ENCODE results near the gene APBB1IP. TPM values are rescaled to one million over a fixed set of nuclear protein-coding genes. Genes with fewer than 3 reads are reported as not detected.

The APBB1IP gene
- total RNA-seq, 1 experiment from 2014 or later, result 0.22 TPM

DNA sequence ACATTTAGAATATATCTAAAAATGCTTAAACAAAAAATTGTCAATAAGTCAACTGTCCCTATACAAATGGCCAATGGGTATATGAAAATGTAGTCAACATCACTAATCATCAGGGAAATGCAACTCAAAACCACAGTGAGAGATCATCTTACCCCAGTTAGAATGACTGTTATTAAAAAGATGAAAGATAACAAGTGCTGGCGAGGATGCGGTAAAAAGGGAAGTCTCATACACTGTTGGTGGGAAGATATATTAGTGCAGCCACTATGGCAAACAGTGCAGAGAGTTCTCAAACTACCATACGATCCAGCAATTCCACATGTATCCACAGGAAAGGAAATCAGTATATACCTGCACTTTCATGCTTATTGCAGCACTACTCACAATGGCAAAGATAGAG is 48.6 kb upstream of the APBB1IP start:
- ATAC-seq (no peak), DNase-seq (ENCODE audit: low spot score) (no peak)
- POLR2A ChIA-PET, result no interaction called here
- TF ChIP-seq ZNF263 (CRISPR knock-in tag; IDR thresholded peaks at IDR 0.05; ENCODE audit: low read depth), result no peak
- TF ChIP-seq ZNF219 (CRISPR knock-in tag; IDR thresholded peaks at IDR 0.05; ENCODE audit: borderline replicate concordance), result no peak
- no peak for TF ChIP-seq ATF1 (CRISPR knock-in tag; IDR thresholded peaks at IDR 0.05)
- TF ChIP-seq, protein P1, sequence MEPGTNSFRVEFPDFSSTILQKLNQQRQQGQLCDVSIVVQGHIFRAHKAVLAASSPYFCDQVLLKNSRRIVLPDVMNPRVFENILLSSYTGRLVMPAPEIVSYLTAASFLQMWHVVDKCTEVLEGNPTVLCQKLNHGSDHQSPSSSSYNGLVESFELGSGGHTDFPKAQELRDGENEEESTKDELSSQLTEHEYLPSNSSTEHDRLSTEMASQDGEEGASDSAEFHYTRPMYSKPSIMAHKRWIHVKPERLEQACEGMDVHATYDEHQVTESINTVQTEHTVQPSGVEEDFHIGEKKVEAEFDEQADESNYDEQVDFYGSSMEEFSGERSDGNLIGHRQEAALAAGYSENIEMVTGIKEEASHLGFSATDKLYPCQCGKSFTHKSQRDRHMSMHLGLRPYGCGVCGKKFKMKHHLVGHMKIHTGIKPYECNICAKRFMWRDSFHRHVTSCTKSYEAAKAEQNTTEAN (CRISPR knock-in tag; IDR thresholded peaks at IDR 0.05), result no peak
- TF ChIP-seq, protein P2, sequence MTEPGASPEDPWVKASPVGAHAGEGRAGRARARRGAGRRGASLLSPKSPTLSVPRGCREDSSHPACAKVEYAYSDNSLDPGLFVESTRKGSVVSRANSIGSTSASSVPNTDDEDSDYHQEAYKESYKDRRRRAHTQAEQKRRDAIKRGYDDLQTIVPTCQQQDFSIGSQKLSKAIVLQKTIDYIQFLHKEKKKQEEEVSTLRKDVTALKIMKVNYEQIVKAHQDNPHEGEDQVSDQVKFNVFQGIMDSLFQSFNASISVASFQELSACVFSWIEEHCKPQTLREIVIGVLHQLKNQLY (CRISPR knock-in tag; IDR thresholded peaks at IDR 0.05), result no peak
- TF ChIP-seq NFATC4 (CRISPR knock-in tag; IDR thresholded peaks at IDR 0.05), result no peak
- TF ChIP-seq, protein P3, sequence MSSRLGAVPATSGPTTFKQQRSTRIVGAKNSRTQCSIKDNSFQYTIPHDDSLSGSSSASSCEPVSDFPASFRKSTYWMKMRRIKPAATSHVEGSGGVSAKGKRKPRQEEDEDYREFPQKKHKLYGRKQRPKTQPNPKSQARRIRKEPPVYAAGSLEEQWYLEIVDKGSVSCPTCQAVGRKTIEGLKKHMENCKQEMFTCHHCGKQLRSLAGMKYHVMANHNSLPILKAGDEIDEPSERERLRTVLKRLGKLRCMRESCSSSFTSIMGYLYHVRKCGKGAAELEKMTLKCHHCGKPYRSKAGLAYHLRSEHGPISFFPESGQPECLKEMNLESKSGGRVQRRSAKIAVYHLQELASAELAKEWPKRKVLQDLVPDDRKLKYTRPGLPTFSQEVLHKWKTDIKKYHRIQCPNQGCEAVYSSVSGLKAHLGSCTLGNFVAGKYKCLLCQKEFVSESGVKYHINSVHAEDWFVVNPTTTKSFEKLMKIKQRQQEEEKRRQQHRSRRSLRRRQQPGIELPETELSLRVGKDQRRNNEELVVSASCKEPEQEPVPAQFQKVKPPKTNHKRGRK (CRISPR knock-in tag; IDR thresholded peaks at IDR 0.05; ENCODE audit: borderline replicate concordance), result no peak
- no peak for TF ChIP-seq SMAD3 (CRISPR knock-in tag; IDR thresholded peaks at IDR 0.05; ENCODE audit: borderline replicate concordance)
- TF ChIP-seq, protein P4, sequence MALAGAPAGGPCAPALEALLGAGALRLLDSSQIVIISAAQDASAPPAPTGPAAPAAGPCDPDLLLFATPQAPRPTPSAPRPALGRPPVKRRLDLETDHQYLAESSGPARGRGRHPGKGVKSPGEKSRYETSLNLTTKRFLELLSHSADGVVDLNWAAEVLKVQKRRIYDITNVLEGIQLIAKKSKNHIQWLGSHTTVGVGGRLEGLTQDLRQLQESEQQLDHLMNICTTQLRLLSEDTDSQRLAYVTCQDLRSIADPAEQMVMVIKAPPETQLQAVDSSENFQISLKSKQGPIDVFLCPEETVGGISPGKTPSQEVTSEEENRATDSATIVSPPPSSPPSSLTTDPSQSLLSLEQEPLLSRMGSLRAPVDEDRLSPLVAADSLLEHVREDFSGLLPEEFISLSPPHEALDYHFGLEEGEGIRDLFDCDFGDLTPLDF (CRISPR knock-in tag; IDR thresholded peaks at IDR 0.05), result no peak
- TF ChIP-seq, protein P5, sequence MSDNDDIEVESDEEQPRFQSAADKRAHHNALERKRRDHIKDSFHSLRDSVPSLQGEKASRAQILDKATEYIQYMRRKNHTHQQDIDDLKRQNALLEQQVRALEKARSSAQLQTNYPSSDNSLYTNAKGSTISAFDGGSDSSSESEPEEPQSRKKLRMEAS (CRISPR knock-in tag; IDR thresholded peaks at IDR 0.05), result no peak
- TF ChIP-seq CREM (CRISPR knock-in tag; IDR thresholded peaks at IDR 0.05), result no peak
- TF ChIP-seq TP53 (CRISPR knock-in tag; IDR thresholded peaks at IDR 0.05), result no peak
- no peak for TF ChIP-seq MYBL2 (CRISPR knock-in tag; IDR thresholded peaks at IDR 0.05)
- no peak for TF ChIP-seq KAT7 (CRISPR knock-in tag; IDR thresholded peaks at IDR 0.05; ENCODE audit: borderline replicate concordance)
- TF ChIP-seq, protein P6, sequence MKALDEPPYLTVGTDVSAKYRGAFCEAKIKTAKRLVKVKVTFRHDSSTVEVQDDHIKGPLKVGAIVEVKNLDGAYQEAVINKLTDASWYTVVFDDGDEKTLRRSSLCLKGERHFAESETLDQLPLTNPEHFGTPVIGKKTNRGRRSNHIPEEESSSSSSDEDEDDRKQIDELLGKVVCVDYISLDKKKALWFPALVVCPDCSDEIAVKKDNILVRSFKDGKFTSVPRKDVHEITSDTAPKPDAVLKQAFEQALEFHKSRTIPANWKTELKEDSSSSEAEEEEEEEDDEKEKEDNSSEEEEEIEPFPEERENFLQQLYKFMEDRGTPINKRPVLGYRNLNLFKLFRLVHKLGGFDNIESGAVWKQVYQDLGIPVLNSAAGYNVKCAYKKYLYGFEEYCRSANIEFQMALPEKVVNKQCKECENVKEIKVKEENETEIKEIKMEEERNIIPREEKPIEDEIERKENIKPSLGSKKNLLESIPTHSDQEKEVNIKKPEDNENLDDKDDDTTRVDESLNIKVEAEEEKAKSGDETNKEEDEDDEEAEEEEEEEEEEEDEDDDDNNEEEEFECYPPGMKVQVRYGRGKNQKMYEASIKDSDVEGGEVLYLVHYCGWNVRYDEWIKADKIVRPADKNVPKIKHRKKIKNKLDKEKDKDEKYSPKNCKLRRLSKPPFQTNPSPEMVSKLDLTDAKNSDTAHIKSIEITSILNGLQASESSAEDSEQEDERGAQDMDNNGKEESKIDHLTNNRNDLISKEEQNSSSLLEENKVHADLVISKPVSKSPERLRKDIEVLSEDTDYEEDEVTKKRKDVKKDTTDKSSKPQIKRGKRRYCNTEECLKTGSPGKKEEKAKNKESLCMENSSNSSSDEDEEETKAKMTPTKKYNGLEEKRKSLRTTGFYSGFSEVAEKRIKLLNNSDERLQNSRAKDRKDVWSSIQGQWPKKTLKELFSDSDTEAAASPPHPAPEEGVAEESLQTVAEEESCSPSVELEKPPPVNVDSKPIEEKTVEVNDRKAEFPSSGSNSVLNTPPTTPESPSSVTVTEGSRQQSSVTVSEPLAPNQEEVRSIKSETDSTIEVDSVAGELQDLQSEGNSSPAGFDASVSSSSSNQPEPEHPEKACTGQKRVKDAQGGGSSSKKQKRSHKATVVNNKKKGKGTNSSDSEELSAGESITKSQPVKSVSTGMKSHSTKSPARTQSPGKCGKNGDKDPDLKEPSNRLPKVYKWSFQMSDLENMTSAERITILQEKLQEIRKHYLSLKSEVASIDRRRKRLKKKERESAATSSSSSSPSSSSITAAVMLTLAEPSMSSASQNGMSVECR (CRISPR knock-in tag; IDR thresholded peaks at IDR 0.05; ENCODE audit: borderline replicate concordance), result no peak
- TF ChIP-seq GABPB1 (CRISPR knock-in tag; IDR thresholded peaks at IDR 0.05), result no peak
- no peak for TF ChIP-seq SP1 (CRISPR knock-in tag; conservative IDR thresholded peaks at IDR 0.05)
- no peak for TF ChIP-seq FOXJ3 (CRISPR knock-in tag; IDR thresholded peaks at IDR 0.05; ENCODE audit: borderline replicate concordance)
- Mint-ChIP-seq H3K4me3 (no peak overlapping the region), H3K36me3 (no peaks in the 10 kb centered on the region), H3K4me1 (peaks cover 7% of the 10 kb centered on the region), H3K27me3 (ENCODE audit: low read depth) (peaks cover 32% of the 10 kb centered on the region), H3K27ac (no peak overlapping the region), H3K9me3 (peaks cover 4% of the 10 kb centered on the region)
- CTCF ChIA-PET, result no interaction called here
